NCI-H82 treated with DMSO at 0.1 percent for 48 hours (cell line): Measurements from ENCODE around the gene KLF2.

Experiments used
- DNase-seq: peaks from one replicate; lab custom pipeline; 2025; ENCODE audit not compliant: unreplicated experiment; lab: John Stamatoyannopoulos, UW

Gene KLF2

DNA sequence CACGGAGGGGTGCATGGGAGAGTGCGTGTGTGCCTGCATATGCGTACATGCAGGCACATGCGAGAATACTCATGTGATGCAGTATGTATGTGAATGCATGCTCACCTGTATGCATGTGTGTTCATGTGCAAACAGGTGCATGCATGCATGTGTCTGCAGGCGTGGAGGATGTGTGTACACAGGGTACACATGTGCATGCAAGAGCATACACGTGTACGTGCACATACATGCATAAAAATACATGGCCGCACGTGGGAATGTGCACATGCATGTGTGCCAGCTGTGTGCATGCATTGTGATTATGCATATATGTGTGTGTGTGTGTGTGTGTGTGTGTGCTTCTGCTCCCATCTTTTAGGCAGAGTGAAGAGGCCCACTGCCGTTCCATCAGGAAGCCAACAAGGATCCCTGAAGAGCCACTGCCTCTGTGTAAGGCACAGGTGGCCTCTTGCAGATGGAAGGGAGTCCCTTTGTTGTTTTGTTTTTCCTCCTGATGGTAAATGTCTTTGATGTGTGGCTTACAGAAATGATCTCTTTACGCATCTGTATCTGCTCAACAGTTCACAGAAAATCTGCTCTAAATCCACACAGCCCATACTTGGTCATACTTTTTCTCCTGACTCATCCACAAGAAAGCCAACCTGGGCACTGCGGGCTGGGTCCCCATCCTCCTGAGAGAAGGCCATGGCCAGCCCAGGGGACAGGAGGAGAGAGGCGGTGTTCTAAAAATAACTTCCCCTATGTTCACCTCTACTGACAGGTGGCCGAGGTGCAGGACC is 50.7 kb downstream of the KLF2 start:
- DNase-seq: no peak

- no peak for DNase-seq
Observed at GRCh38 chr19:16375936-16376185, 51.2 kb downstream of the KLF2 start.

GRCh38 chr19:16376241-16376640 is 51.6 kb downstream of the KLF2 start:
- no peak for DNase-seq

DNA sequence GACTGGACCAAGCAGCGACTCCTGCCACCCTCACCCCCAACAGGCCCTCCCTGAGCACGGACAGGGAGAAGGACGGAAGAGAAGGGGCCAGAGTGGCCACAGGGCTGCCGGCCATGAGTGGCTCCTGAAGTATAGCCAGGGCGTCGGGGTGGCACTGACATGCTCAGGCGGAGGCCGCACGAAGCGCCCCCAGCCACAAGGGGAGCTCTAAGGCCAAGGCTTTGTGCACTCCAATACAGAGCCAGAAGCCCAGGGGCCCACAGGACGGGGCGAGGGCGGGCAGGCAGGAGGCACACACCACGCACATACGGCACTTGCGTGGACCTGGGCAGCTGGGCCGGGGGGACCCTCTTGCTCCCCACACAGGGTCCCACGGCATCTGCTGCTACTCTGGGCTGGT is 52.0 kb downstream of the KLF2 start:
- DNase-seq: no peak

DNA sequence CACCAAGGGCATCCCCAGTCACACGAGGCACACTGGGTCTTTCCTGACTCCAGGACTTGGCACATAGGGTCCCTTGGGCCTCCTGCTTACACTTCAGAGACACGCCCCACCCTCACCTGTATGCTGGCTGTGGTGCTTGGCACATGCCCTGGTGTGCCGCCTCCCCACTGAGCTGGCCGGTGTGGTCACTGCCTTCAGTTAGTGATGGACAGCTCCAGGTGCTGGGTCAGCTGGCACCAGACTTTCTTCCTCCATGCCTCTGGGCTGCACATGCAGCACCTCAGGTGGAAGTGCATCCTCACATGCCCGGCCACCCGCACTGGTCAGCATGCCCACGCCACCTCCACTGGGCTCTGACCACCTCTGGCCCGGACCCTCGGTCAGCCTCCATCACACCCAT is 52.9 kb downstream of the KLF2 start:
- no peak for DNase-seq
